Uterus (tissue), 4 donors: Measurements from ENCODE around the gene SIPA1L3. TPM values are rescaled to one million over a fixed set of nuclear protein-coding genes. Genes with fewer than 3 reads are reported as not detected.
A peak's percentile ranks its signal among the peaks of the same experiment; 100 is the strongest.

Experiments
- DNase-seq, 2 donors: peaks; one replicate each; pipeline ENCODE4 v3.0.0-alpha.2; 2019 to 2020
- H3K27ac ChIP-seq, 2 donors: fragments of 200-600 bp; sonication (generic); 1 replicate in 1 of 2; 2 replicates in 1 of 2; pipeline ENCODE4 v1.5.1; 2016 to 2018
- H3K27me3 ChIP-seq, 2 donors: fragments of 200-600 bp; sonication (generic); one replicate each; pipeline ENCODE4 v1.5.1; 2018 to 2019; ENCODE audit warnings: control low read depth in 1 of 2
- H3K36me3 ChIP-seq, 2 donors: fragments of 200-600 bp; sonication (generic); one replicate each; pipeline ENCODE4 v1.5.1; 2019; ENCODE audit warnings: control low read depth in 1 of 2
- H3K4me1 ChIP-seq, 2 donors: fragments of 200-600 bp; sonication (generic); one replicate each; pipeline ENCODE4 v1.5.1; 2018 to 2019; ENCODE audit warnings: control low read depth in 1 of 2
- H3K4me3 ChIP-seq, 2 donors: fragments of 200-600 bp; sonication (generic); 1 replicate in 1 of 2; 2 replicates in 1 of 2; pipeline ENCODE4 v1.5.1; 2018 to 2019; ENCODE audit warnings: mild to moderate bottlenecking in 1 of 2
- H3K9me3 ChIP-seq, 2 donors: fragments of 200-600 bp; sonication (generic); one replicate each; pipeline ENCODE4 v1.5.1; 2019; ENCODE audit warnings: control low read depth in 1 of 2
- CTCF ChIP-seq, 4 experiments: fragments of 200-600 bp in 2 of 4; fragments of 450-650 bp in 2 of 4; sonication (generic) in 2 of 4; IDR thresholded peaks; one replicate each; pipeline ENCODE4 v1.5.1; 2016 to 2019; ENCODE audit warnings: antibody characterized with exemption in 4 of 4, mild to moderate bottlenecking in 2 of 4, moderate library complexity in 1 of 4
- POLR2A ChIP-seq, 2 donors: fragments of 450-650 bp; IDR thresholded peaks; one replicate each; pipeline ENCODE4 v1.6.1; 2016; ENCODE audit warnings: antibody characterized with exemption in 2 of 2, mild to moderate bottlenecking in 1 of 2, moderate library complexity in 1 of 2
- intact Hi-C: fragments of 100-400 bp; cut with DNase I; formaldehyde crosslinking; loops from one replicate; pipeline ENCODE4 v1.15.1; 2023; ENCODE audit warnings: low total_unique reads
- total RNA-seq, 4 donors: library from RNA; depleted of rRNA in 3 of 4; stranded (reverse); fragments of >200 nt in 3 of 4; gene quantifications; one replicate each; pipeline versions ENCODE4 v1.1.0 to v1.2.4, GENCODE V29; 2014 to 2023
- donor health status: DM: yes; HTN: yes; CAD: no.

The SIPA1L3 gene
- total RNA-seq, 4 donors from 2014 or later, result 11.5 to 41.8 (median 21.5) TPM

GRCh38 chr19:38142176-38143035 is 235.4 kb downstream of the SIPA1L3 start:
- no peaks in the 10 kb centered on the region for H3K36me3 ChIP-seq
- TF ChIP-seq CTCF (IDR thresholded peaks at IDR 0.05), result peak in 3 of 4 experiments; percentile 34 to 52 (median 49)
- no peak for TF ChIP-seq POLR2A (IDR thresholded peaks at IDR 0.05)
- H3K27ac ChIP-seq, result no peak overlapping the region
- intact Hi-C loops, result no loop called here
- H3K9me3 ChIP-seq, result no peaks in the 10 kb centered on the region
- H3K4me1 ChIP-seq, result no peaks in the 10 kb centered on the region
- H3K27me3 ChIP-seq, result no peaks in the 10 kb centered on the region
- DNase-seq, result peak; percentile 31 to 60
- no peak overlapping the region for H3K4me3 ChIP-seq

GRCh38 chr19:38143847-38144246 is 236.8 kb downstream of the SIPA1L3 start:
- Histone ChIP-seq H3K36me3 (no peaks in the 10 kb centered on the region), H3K27me3 (no peaks in the 10 kb centered on the region), H3K9me3 (no peaks in the 10 kb centered on the region), H3K4me3 (no peak overlapping the region), H3K4me1 (no peaks in the 10 kb centered on the region), H3K27ac (no peak overlapping the region)
- TF ChIP-seq POLR2A (IDR thresholded peaks at IDR 0.05), result no peak
- no peak for TF ChIP-seq CTCF (IDR thresholded peaks at IDR 0.05)
- DNase-seq, result no peak
- intact Hi-C loops, result no loop called here

GRCh38 chr19:38144667-38145066 is 237.7 kb downstream of the SIPA1L3 start:
- intact Hi-C loops, result no loop called here
- Histone ChIP-seq H3K4me3 (no peak overlapping the region), H3K36me3 (no peaks in the 10 kb centered on the region), H3K4me1 (no peaks in the 10 kb centered on the region), H3K27ac (no peak overlapping the region), H3K9me3 (no peaks in the 10 kb centered on the region), H3K27me3 (no peaks in the 10 kb centered on the region)
- TF ChIP-seq POLR2A (IDR thresholded peaks at IDR 0.05), result no peak
- TF ChIP-seq CTCF (IDR thresholded peaks at IDR 0.05), result no peak
- DNase-seq, result no peak

GRCh38 chr19:38145623-38146022 is 238.6 kb downstream of the SIPA1L3 start:
- Histone ChIP-seq H3K4me1 (no peaks in the 10 kb centered on the region), H3K27ac (no peak overlapping the region), H3K36me3 (no peaks in the 10 kb centered on the region), H3K9me3 (no peaks in the 10 kb centered on the region), H3K27me3 (no peaks in the 10 kb centered on the region), H3K4me3 (no peak overlapping the region)
- TF ChIP-seq POLR2A (IDR thresholded peaks at IDR 0.05) (no peak), CTCF (IDR thresholded peaks at IDR 0.05) (no peak)
- intact Hi-C loops, result no loop called here
- DNase-seq, result no peak

- intact Hi-C loops, result no loop called here
- Histone ChIP-seq H3K36me3 (no peaks in the 10 kb centered on the region), H3K9me3 (no peaks in the 10 kb centered on the region), H3K4me3 (no peak overlapping the region), H3K4me1 (no peaks in the 10 kb centered on the region), H3K27me3 (no peaks in the 10 kb centered on the region), H3K27ac (no peak overlapping the region)
- DNase-seq, result no peak
- TF ChIP-seq POLR2A (IDR thresholded peaks at IDR 0.05) (no peak), CTCF (IDR thresholded peaks at IDR 0.05) (no peak)
Observed at GRCh38 chr19:38148337-38148736, 241.3 kb downstream of the SIPA1L3 start.
